ENCODE results near the gene LCMT1. TPM values are rescaled to one million over a fixed set of nuclear protein-coding genes. Genes with fewer than 3 reads are reported as not detected.
"Not testable (repeated sequence)": the region's sequence is repeated elsewhere in the genome, so short reads cannot be mapped to it uniquely, and the experiment has no call there.

LCMT1 gene
- 35.7 TPM for total RNA-seq
- long read RNA-seq, transcript LCMT1-203 (11 exons, 1,368 nt) = major isoform, 38 of 67 reads
- long read RNA-seq, transcript LCMT1-201 (12 exons, 1,529 nt) = minor isoform, 13 of 67 reads
- long read RNA-seq, partial matches to known transcripts = 3 of 67 reads
- long read RNA-seq, other reads (novel, unspliced or antisense) = 13 of 67 reads

DNA sequence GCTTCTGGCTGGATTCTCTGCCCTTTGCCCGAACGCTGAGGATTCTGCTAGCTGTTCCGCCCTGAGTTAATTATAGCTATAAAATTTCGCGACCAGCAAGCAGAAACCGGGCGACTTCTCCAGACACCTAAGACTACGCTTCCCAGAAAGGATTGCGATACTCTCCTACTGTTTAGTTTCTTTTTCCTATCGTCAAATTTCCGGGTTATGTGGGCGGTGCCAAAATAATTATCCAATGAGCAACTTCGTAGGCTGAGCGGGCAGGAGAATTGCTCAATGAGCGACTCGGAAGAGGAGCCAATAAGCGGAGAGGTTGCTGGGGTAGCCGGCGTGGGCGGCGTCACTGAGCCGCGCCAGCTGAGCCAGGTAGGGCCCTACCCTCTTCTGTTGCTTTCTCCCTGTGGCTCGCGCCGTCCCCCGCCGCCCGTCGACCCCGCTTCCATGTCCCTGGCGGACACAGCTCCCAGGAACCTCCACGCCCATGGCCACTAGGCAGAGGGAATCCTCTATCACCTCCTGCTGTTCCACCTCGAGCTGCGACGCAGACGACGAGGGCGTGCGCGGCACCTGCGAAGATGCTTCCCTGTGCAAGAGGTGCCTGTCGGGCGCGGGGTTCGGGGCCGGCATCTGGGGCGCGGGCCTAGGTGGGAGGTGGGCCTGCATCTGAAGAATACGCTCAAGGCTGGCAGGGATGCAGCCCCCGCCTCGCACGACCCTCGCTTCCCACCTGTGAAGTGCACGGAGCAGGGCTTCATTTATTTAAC is at the start of gene LCMT1:
Gene LCMT1, plus strand, starts transcription at position 340 of the 764 bp plus-strand sequence. Its CDS starts 142 bp downstream, at position 482.
- H3K27ac ChIP-seq = peak within 1 kb of the TSS; percentile 87
- H3K4me3 ChIP-seq = peak within 1 kb of the TSS; percentile 96
- H3K4me1 ChIP-seq = peaks cover 42% of the 10 kb centered on the region
- no peaks in the 10 kb centered on the region for H3K27me3 ChIP-seq (ENCODE audit: low read depth)
- ATAC-seq (peak; percentile 94 to 95), DNase-seq (peak; percentile 94)
- H3K9me3 ChIP-seq = no peaks in the 10 kb centered on the region
- TF ChIP-seq, protein P1, sequence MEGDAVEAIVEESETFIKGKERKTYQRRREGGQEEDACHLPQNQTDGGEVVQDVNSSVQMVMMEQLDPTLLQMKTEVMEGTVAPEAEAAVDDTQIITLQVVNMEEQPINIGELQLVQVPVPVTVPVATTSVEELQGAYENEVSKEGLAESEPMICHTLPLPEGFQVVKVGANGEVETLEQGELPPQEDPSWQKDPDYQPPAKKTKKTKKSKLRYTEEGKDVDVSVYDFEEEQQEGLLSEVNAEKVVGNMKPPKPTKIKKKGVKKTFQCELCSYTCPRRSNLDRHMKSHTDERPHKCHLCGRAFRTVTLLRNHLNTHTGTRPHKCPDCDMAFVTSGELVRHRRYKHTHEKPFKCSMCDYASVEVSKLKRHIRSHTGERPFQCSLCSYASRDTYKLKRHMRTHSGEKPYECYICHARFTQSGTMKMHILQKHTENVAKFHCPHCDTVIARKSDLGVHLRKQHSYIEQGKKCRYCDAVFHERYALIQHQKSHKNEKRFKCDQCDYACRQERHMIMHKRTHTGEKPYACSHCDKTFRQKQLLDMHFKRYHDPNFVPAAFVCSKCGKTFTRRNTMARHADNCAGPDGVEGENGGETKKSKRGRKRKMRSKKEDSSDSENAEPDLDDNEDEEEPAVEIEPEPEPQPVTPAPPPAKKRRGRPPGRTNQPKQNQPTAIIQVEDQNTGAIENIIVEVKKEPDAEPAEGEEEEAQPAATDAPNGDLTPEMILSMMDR (IDR thresholded peaks at IDR 0.05) = no peak
- peaks cover 4% of the 10 kb centered on the region for H3K36me3 ChIP-seq
- intact Hi-C loops (cut with DNase I) = no loop called here

DNA sequence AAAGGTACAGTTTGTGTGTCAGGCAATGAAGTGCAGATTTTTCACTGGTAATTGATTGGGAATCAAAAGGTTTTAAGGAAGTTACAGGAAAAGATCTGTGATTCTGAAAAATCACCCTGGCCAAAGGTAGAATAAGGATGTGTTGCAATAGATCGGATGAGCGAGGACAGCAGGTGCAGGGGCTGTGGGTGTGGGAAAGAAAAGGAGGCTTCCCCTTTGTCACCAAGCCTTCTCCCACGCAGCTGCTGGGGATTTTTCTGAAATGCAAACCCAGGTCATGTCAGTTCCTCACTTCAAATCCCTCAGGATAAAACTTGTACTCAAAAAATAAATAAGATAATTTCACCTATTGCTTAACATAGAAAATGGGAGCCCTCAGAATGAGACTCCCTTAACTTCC is 48.4 kb upstream of the LCMT1 start:
- ATAC-seq = no peak
- peaks cover 5% of the 10 kb centered on the region for H3K4me1 ChIP-seq

DNA sequence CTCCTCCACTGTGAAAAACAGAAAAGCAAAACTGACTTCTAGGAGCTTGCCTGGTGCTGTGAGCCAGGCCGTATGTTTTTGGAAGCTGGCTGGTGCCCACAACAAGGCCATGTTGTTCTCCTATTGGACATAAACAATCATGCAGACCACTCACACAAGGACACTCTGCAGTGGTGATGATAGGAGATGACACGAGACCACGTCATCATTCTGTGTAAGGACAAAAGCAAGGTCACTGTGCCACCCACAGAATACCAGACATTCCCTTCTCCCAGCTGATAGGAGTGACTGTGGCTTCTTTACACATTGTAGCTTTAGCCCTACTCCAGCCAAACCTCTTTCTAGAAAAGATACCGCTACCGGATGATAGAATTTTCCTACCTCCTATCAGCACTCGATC is 47.7 kb upstream of the LCMT1 start:
- Histone ChIP-seq H3K4me3 (no peak overlapping the region), H3K27ac (no peak overlapping the region), H3K36me3 (no peaks in the 10 kb centered on the region), H3K27me3 (ENCODE audit: low read depth) (no peaks in the 10 kb centered on the region), H3K9me3 (no peaks in the 10 kb centered on the region), H3K4me1 (peaks cover 5% of the 10 kb centered on the region)
- ATAC-seq (no peak), DNase-seq (no peak)
- intact Hi-C loops (cut with DNase I) = no loop called here
- TF ChIP-seq, protein P1 (IDR thresholded peaks at IDR 0.05) = no peak

More for the DNA sequence above, 48.4 kb upstream of the LCMT1 start:
- Histone ChIP-seq H3K9me3 (no peaks in the 10 kb centered on the region), H3K27ac (no peak overlapping the region), H3K27me3 (ENCODE audit: low read depth) (no peaks in the 10 kb centered on the region), H3K4me3 (no peak overlapping the region), H3K36me3 (no peaks in the 10 kb centered on the region)
- intact Hi-C loops (cut with DNase I) = no loop called here
- TF ChIP-seq, protein P1 (IDR thresholded peaks at IDR 0.05) = no peak
- DNase-seq = no peak

DNA sequence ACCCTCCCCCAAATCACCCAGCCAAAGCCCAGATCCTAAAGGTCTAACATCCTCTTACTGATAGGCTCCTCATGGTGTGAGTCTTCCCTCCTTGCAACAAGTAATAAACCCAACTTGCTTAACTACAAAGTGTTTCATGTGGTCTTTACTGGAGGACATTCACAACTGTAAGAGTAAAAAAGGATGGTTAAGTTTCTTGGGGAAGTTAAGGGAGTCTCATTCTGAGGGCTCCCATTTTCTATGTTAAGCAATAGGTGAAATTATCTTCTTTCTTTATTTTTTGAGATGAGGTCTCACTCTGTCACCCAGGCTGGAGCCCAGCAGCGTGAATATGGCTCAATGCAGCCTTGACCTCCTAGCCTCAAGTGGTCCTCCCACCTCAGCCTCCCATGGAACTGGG is 47.3 kb upstream of the LCMT1 start:
- H3K36me3 ChIP-seq; H3K4me3 ChIP-seq; intact Hi-C loops (cut with DNase I); H3K9me3 ChIP-seq; H3K4me1 ChIP-seq; H3K27me3 ChIP-seq (ENCODE audit: low read depth); H3K27ac ChIP-seq; ATAC-seq; DNase-seq: not testable (repeated sequence)

DNA sequence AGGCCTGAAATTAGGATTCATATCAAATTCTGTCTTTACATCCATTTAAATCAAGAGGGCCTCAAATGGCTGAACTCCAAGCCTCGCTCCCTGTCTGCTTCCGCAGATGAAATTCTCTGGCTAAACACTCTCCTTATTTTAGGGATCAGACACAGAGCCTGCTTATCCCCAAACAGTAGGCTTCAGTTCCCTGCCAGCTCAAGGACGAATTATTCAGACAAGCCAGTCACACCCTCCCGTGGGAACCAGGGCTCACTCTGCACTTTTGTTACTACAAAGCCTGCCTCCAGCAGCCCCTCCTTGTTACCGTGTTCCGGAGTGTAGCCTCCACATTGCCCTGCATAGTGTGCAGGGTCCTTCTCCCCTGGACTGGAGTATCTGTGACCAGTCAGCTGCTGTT is 46.6 kb upstream of the LCMT1 start:
- TF ChIP-seq, protein P1 (IDR thresholded peaks at IDR 0.05) = no peak
- ATAC-seq = no peak
- no peak for DNase-seq
- H3K9me3 ChIP-seq = no peaks in the 10 kb centered on the region
- H3K4me3 ChIP-seq = no peak overlapping the region
- no peak overlapping the region for H3K27ac ChIP-seq
- H3K4me1 ChIP-seq = peaks cover 5% of the 10 kb centered on the region
- no peaks in the 10 kb centered on the region for H3K36me3 ChIP-seq
- intact Hi-C loops (cut with DNase I) = no loop called here
- H3K27me3 ChIP-seq (ENCODE audit: low read depth) = no peaks in the 10 kb centered on the region

DNA sequence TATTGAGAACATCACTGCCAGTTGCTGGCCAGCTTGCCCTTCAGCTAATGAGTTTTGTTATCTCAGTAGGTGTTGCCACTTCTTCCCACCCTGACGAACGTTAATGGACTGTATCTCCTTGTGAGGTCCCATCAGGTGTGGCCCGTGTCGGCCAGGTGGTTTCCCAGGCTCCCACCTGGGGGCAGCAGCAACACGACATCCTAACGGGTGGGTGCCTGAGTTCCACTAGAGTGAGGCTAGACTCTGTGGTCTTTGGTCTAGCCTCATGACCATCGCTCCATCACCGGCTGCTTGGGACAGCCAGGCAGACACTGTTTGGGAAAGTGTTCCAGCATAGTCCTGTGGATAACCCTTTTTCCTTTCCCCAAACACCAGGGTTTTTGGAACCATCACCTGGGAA is 45.6 kb upstream of the LCMT1 start:
- TF ChIP-seq, protein P1 (IDR thresholded peaks at IDR 0.05) = no peak
- no peaks in the 10 kb centered on the region for H3K27me3 ChIP-seq (ENCODE audit: low read depth)
- no peak for ATAC-seq
- intact Hi-C loops (cut with DNase I) = no loop called here
- no peak overlapping the region for H3K4me3 ChIP-seq
- H3K27ac ChIP-seq = peak overlapping the region; percentile 94
- H3K36me3 ChIP-seq = no peaks in the 10 kb centered on the region
- no peaks in the 10 kb centered on the region for H3K9me3 ChIP-seq
- DNase-seq = no peak
- H3K4me1 ChIP-seq = peaks cover 5% of the 10 kb centered on the region
